ENCODE results near the gene HIRA. TPM values are rescaled to one million over a fixed set of nuclear protein-coding genes. Genes with fewer than 3 reads are reported as not detected.
A peak's percentile ranks its signal among the peaks of the same experiment; 100 is the strongest.
"Not testable (repeated sequence)": the region's sequence is repeated elsewhere in the genome, so short reads cannot be mapped to it uniquely, and the experiment has no call there.

The HIRA gene
- total RNA-seq, 1 donor from 2014 or later = 13.7 TPM

DNA sequence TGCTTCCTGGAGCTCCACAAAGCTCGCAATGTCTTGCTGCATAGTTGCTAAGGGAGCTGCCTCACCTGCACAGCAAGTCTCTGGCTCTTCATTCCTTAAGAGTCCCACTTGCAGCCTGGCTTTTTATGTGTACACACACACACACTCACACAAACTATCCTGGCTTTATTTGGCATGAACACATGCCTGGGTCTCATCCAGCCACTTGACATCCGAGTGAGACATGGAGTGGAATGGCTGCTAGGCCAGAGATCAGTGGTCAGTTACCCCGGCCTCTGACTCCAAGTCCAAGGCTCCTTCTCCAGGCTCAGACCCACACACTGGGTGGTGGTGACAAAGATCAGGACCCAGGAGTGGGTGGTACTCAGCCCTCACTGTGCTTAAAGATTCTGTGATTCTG, 102.1 kb downstream of the HIRA start:
- no peak for DNase-seq (ENCODE audit: low spot score)

DNA sequence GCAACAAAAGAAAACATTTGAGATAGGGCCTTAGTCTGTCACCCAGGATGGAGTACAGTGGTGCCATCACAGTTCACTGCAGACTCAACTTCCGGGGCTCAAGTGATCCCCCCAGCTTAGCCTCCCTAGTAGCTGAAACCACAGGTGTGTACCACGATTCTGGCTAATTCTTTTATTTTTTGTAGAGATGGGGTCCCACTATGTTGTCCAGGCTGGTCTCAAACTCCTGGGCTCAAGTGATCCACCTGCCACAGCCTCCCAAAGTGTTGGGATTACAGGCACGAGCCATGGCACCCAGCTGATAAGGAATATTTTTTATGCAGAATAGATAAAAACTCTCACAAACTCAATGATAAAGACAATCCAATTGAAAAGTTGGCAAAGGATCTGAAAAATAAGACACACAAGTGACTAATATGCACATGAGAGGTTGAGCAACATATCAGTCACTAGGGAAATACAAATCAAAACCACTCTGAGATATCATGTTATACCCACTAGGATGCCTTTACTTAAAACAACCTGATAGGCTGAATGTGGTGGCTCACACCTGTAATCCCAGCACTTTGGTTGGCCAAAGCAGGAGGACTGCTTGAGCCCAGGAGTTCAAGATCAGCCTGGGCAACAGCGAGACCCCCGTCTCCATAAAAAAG, 106.1 kb downstream of the HIRA start:
- no peak for DNase-seq (ENCODE audit: low spot score)

DNA sequence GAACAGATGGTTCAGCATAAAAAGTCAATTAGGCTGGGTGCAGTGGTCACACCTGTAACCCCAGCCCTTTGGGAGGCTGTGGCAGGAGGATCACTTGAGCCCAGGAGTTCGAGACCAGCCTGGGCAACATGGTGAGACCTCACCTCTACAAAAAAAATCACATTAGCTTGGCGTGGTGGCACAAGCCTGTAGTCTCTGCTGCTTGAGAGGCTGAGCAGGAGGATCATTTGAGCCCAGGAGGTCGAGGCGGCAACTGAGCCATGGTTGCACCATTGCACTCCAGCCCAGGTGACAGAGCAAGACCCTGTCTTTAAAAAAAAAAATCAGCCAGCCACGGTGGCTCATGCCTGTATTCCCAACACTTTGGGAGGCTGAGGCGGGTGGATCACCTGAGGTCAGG, 108.1 kb downstream of the HIRA start:
- not testable (repeated sequence) for DNase-seq (ENCODE audit: low spot score)

DNA sequence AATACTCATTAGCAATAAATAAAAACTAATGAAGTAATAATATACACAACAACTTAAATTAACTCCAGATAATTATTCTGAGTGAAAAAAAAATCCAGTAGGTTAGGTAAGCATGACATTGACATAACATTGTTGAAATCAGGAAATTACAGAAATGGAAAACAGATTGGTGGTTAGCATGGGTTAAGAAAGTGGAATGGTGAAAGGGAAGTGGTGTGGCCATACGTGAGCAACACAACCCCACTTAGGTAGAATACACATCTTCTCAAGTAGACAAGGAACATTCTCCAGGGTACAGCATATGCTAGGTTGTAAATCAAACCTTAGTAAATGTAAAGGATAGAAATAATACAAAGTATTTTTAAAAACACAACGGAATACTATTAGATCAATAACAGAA, 109.8 kb downstream of the HIRA start:
- no peak for DNase-seq (ENCODE audit: low spot score)

DNA sequence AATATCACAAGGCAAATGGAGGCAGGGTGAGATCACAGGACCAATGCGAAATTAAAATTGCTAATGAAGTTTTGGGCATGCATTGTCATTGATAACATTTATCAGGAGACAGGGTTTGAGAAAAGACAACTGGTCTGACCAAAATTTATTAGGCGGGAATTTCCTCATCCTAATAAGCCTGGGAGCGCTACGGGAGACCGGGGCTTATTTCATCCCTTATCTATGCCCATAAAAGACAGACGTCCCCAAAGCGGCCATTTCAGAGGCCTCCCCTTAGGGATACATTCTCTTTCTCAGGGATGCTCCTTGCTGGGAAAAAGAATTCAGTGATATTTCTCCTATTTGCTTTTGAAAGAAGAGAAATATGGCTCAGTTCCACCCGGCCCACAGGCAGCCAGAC, 111.4 kb downstream of the HIRA start:
- not testable (repeated sequence) for DNase-seq (ENCODE audit: low spot score)

DNA sequence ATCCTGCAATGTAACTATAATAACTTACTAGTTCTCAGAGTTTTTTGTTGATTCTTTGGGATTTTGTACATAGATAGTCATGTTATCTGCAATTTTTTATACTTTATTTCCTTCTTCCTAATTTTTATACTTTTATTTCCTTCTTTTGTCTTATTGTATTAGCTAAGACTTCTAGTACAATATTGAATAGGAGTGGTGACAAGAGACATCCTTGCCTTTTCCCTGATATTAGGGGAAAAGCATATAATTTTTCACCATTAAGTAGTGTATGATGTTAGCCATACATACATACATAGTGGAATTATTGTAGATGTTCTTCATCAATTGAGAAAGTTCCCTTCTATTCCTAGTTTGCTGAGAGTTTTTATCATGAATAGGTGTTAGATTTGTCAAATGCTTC, 112.3 kb downstream of the HIRA start:
- no peak for DNase-seq (ENCODE audit: low spot score)

DNA sequence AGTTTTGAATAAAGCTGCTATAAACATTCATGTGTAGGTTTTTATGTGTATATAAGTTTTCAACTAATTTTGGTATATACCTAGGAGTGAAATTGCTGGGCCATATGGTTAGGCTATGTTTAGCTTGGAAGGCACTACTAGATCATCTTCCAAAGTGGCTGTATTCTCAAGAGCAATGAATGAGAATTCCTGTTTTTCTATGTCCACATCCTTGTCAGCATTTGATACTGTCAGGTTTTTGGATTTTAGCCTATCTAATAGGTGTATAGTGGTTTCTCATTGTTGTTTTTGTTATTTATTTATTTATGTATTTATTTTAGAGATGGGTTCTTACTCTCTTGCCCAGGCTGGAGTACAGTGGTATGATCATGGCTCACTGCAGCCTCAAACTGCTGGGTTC, 113.7 kb downstream of the HIRA start:
- no peak for DNase-seq (ENCODE audit: low spot score)

DNA sequence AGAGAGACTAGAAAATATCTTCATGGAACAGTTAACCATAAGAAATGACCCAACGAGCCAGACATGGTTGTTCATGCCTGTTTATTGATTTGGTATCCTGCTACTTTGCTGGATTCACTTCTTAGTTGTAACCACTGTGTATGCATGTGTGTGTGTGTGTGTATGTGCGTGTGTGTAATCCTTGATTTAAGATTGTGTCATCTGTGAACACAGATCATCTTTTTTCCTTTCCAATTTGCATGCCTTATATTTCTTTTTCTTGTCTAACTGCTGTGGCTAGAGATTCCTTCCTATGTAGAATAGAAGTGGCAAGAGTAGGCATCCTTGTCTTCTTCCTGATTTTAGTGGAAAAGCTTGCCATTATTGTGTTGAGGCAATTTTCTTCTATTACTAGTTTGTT, 123.7 kb downstream of the HIRA start:
- DNase-seq (ENCODE audit: low spot score) = no peak

DNA sequence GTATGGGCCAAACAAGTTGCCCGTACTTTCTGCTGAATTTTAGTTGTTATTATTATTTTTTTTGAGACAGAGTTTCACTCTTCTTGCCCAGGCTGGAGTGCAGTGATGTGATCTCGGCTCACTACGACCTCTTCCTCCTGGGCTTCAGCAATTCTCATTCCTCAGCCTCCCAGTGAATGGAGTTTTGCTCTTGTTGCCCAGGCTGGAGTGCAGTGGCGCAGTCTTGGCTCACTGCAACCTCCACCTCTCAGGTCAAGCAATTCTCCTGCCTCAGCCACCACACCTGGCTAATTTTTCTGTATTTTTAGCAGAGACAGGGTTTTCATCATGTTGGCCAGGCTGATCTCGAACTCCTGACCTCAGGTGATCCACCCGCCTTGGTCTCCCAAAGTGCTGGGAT, 125.0 kb downstream of the HIRA start:
- DNase-seq (ENCODE audit: low spot score) = not testable (repeated sequence)

DNA sequence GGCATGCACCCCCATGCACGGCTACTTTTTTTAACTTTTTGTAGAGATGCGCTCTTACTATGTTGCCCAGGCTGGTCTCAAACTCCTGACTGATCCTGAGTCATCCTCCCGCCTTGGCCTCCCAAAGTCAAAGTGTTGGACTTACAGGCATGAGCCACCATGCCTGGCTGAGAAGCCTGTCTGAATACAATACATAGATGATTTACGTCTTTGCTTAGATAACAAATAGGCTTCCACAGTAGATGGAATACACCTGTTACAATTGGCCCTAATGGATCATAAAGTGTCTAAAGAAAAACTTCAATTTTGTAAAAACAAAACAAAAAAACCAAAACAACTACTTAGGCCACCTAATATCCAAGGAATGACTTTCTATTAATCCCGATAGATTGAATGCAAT, 127.0 kb downstream of the HIRA start:
- no peak for DNase-seq (ENCODE audit: low spot score)

DNA sequence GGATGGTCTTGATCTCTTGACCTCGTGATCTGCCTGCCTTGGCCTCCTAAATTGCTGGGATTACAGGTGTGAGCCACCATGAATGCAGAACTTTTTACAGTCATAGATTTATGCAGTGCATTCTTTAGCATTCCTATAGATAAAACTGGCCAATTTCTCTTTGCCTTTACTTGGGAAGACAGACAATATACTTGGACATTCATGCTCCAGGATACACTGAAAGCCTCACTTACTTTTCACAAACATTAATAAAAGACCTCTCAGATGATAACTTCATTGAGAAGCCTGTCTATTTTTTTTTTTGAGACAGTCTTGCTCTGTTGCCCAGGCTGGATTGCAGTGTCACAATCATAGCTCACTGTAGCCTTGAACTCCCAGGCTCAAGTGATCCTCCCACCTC, 127.7 kb downstream of the HIRA start:
- DNase-seq (ENCODE audit: low spot score) = no peak

DNA sequence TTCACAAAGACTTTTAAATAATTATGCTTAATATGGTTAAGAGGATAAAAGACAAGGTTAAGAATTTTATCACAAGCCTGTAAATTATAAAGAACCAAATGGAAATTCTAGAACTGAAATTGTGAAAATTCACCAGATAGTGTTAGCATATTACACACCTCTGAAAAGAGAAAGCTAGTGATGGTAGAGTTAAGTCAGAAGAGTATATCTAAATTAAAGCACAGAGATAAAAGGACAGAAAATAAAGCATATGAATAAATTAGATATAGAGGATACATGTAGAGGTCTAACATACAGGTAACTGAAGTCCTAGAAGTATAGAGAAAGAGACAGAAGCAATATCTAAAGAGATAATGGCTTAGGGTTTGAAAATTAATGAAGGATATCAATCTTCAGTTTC, 135.8 kb downstream of the HIRA start:
- no peak for DNase-seq (ENCODE audit: low spot score)

DNA sequence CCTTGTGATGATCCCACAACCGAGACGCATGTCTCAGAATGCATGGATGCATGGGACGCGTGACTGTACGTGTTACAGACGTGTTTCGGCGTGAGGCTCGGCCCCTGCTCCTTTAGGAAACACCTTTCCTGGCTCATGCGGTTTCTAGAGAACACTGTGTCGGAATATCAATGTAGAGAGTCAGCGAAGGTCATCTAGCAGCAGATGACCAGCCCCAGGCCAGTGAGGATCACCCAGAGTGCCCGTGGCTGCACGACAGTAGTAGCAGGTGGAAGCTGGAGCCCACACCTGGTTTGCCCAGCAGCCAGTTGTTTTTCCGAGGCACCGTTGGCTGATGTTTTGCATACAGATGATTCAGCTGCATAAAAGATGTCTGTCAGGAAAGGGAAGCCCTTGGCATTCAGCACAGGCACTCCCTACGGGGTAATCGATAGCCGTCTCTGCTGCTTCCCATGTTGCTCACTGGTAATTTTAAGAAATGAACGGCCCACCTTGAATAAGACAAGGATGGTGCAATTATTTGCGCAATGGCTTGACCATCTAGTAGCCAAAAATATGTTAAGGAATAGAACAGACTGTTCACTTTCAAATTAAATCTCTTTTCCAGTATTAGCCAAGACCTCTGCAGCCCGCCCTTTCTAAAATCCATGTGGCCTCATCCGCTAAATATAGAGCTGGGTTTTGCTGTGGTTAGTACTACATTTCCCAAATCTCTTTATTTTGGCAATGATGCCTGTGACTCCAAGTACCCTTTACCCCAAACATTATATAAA, 138.9 kb downstream of the HIRA start:
- peak; percentile 16 for DNase-seq (ENCODE audit: low spot score)

DNA sequence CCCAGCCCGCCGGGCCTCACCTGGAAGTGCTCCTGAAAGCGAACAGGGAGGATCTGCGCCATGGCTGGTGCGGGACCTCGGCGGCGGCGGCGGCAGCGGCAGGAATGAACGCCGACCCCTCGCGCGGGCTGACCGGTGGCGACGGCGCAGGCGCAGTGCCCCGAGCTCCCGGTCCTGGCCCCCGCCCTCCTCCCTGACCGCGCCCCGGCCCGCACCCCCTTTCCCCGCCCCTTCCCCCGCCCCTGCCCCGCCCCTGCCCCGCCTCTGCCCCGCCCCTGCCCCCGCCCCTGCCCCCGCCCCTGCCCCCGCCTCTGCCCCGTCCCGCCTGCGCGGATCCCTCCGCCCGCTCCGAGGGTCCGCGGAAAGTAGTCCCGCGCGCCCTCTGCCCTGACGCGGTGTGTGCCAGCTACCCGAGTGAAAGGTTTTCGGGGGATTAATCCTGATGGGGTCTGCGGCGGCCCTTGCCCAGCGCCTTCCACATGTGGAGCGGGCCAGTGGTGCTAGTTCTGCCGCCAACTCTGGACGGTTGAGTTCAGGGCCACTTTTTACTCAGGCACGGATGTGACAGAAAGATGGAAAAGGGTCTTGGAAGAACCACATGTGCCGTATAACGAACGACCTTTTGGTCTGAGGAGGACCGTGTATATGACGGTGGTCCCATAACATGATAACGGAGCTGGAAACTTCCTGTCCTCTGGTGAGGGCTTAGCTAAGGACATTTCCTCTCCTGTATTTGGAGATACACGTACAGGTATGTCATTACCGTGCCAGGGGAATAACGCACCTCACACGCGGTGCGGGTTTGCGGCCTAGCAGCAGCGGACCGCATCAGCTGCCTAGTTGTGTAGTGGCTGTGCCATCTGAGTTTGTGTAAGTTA, 139.7 kb downstream of the HIRA start, which contains the start of gene CLTCL1:
TSS of gene CLTCL1 (minus strand) at position 140 of the 878 bp plus-strand sequence. CDS start at position 62, 78 bp downstream.
- peak; percentile 66 for DNase-seq (ENCODE audit: low spot score)

DNA sequence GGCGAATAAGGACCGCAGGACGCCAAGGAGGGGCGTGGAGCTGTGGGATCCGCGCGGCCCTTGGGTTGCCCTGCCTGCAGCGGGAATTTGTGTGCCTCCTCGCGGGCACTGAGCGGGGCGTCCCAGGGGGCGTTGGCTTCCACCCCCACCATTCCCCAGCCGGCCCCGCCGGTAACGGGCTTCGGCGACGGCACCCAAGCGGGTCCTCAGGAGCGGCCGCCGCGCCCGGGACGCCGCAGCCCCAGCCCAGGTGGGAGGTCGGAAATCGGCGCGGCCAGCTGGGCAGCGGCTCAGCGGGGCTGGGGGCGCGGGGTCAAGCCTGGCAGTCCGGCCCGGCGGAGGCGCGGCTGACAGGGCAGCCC, 140.3 kb downstream of the HIRA start:
- peak; percentile 31 for DNase-seq (ENCODE audit: low spot score)

DNA sequence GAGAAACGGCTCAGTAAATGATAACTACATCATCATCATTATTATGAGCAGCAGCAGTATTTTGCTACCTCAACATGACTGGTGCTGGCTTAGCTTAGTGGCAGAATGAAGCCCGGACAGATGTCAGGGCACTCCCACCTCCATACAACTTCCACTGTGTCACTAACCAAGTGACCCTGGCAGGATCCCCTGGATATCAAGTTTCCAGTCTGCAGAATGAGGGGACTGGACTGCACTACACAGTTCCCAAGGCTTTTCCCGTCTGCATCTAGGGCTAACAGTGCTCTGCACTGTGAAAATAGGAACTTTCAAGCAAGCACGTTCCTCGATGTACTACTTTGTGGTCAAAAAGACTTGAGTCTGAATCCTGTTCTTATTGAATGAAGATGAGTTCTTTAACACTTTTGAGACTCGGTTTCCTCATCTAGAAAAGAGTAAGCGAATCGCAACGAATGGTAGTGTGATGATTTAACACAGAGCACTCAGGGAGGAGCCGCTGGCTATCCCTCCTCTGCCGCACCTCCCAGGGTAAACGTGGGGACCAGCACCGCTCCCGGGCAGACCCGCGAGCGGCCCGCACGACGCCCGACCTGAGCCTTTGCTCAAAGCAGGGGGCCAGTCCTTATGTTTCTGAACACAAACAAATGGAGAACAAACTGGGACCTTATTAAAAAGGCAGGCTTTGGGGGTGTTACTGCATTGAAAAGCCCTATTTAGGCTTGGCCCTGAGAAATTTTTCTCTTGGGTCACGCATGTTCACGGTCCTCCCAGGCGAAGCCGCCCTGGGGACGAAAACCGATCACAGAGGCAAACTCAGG, 140.9 kb downstream of the HIRA start:
- peak; percentile 6 for DNase-seq (ENCODE audit: low spot score)

DNA sequence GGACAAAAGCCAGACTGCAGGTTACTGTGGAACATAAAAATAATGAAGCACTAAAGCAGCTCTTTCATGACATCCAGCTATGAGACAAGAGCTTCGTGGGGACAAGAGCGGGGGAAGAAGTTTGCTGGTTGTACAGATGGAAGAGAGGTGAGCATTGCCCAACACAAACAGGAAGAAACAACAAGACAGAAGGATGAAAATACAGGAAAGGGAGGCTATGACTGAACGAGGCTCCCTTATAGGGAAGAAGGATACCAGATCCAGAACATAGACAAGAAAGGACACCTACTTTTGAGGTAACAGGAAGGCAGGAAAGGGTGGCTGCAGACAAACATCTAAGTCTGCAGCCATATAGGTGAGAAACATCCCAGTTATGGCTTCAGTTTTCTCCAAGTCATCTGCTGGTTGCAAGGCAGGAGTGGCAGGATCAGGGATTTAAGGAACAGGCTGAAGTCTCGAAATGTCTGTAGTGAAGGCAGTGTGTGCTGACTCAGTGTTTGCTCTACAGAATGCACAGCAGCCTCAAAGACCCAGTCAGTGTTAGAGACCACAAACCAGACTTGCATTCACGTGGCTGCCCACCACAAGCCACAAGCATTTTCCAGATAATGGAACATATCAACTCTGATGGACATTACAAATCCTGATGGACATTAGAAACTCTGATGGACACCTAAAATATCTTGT, 141.9 kb downstream of the HIRA start:
- DNase-seq (ENCODE audit: low spot score) = peak; percentile 17

DNA sequence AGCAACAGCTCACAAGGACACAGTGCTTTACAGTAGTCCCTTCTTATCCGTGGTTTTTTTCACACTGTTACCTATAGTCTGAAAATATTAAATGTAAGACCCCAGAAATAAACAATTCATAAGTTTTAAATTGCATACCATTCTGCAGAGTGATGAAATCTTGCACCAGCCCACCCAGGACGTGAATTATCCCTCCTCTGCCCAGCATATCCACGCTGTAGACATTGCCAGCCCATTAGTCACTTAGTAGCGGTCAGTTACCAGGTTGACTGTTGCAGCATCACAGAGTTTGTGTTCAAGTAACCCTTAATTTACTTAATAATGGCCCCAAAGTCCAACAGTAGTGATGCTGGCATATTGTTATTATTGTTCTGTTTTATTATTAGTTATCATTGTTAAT, 143.6 kb downstream of the HIRA start:
- no peak for DNase-seq (ENCODE audit: low spot score)

DNA sequence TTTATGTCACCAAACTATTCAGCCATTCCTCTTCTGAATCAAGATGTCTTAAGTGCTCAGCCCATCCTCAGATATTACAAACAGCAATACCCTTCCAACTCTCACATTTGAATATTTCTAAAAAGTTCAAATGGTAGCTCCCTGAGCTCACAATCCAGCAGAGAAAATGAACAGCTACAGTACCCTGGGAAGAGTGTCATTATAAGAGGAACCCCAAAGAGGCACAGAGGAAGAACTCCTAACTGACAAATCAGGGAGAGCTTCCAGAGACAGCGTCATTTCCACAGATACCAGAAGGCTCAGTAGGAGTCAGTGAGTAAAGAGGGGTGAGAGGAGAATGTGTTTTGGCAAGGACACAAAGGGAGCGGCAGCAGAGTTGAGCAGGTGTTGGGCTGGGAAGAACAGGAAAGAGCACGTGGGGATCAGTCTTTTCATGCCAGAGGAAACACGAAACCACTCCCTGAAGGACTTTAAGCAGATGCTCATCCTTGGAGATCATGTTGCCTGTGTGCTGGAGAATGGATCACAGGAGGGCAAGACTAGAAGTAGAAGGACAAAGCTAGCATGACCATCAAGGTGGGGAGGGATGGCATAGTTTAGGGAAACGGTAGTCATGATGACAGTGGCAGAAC, 144.3 kb downstream of the HIRA start:
- DNase-seq (ENCODE audit: low spot score) = no peak

DNA sequence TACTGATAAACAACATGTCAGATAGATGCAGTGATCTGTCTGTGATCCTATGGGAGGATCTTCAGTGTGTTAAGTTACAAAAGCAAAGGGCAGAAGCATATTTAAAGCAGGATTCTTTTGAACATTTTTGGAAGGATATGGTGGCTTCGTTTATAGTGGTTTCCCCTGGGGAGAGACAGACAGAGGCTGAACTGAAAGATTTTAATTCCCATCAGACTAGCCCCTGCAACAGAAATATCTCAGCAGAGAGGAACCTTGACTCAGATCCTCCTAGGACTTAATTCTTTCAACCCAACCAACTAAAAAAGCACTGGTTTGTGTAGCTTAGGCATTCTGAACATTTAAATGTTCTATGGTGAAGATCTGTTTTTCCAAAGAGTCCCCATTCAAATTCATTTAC, 145.7 kb downstream of the HIRA start:
- DNase-seq (ENCODE audit: low spot score) = peak; percentile 46

All from umbilical cord (tissue), 2 donors.